SJSA1 (cell line): ENCODE data around the gene NOP9. TPM values are rescaled to one million over a fixed set of nuclear protein-coding genes. Genes with fewer than 3 reads are reported as not detected.

ENCODE experiments used
- total RNA-seq: library from RNA; depleted of rRNA; stranded (reverse); fragments of >200 nt; shearing (Covaris generic); gene quantifications from 2 replicates; pipeline ENCODE4 v1.2.3, GENCODE V29; 2014; rRNA removed

Gene NOP9
- total RNA-seq, 1 experiment from 2014 or later = 16.2 TPM

Other genes with a start within 250 kb of the NOP9 start
- not detected in 2 replicates for gene CARMIL3, start 247.8 kb upstream of the NOP9 start, total RNA-seq
- not detected in 2 replicates for gene CPNE6, start 228.3 kb upstream of the NOP9 start, total RNA-seq
- 4.8 and 5.3 TPM in 2 replicates for gene PCK2, start 205.5 kb upstream of the NOP9 start, total RNA-seq
- gene DCAF11, start 185.1 kb upstream of the NOP9 start, total RNA-seq = 43.1 and 44.0 TPM in 2 replicates
- 1.4 TPM in 1 of 2 replicates, not detected in the other for gene NRL, start 184.9 kb upstream of the NOP9 start, total RNA-seq
- gene FITM1, start 169.2 kb upstream of the NOP9 start, total RNA-seq = 1.8 TPM in 1 of 2 replicates, not detected in the other
- 168 and 199 TPM in 2 replicates for gene PSME1, start 163.7 kb upstream of the NOP9 start, total RNA-seq
- gene EMC9, start 158.3 kb upstream of the NOP9 start, total RNA-seq = 11.1 and 24.5 TPM in 2 replicates
- gene PSME2, start 153.2 kb upstream of the NOP9 start, total RNA-seq = 161 and 167 TPM in 2 replicates
- 40.3 and 135 TPM in 2 replicates for gene RNF31, start 152.4 kb upstream of the NOP9 start, total RNA-seq
- gene IRF9, start 138.6 kb upstream of the NOP9 start, total RNA-seq = 21.8 and 24.3 TPM in 2 replicates
- 0.47 and 6.8 TPM in 2 replicates for gene REC8, start 127.8 kb upstream of the NOP9 start, total RNA-seq
- gene IPO4, start 111.0 kb upstream of the NOP9 start, total RNA-seq = 25.1 and 27.6 TPM in 2 replicates
- gene TM9SF1, start 104.4 kb upstream of the NOP9 start, total RNA-seq = 60.3 and 60.5 TPM in 2 replicates
- not detected in 2 replicates for gene TSSK4, start 94.2 kb upstream of the NOP9 start, total RNA-seq
- 23.0 and 29.9 TPM in 2 replicates for gene CHMP4A, start 86.4 kb upstream of the NOP9 start, total RNA-seq
- 13.6 and 30.8 TPM in 2 replicates for gene MDP1, start 83.8 kb upstream of the NOP9 start, total RNA-seq
- 234 and 316 TPM in 2 replicates for gene NEDD8, start 67.5 kb upstream of the NOP9 start, total RNA-seq
- gene GMPR2, start 66.9 kb upstream of the NOP9 start, total RNA-seq = 46.1 and 64.8 TPM in 2 replicates
- gene TINF2, start 57.2 kb upstream of the NOP9 start, total RNA-seq = 31.1 and 53.0 TPM in 2 replicates
- 0.76 TPM in 1 of 2 replicates, not detected in the other for gene TGM1, start 36.7 kb upstream of the NOP9 start, total RNA-seq
- gene RABGGTA, start 28.3 kb upstream of the NOP9 start, total RNA-seq = 18.0 and 30.4 TPM in 2 replicates
- gene DHRS1, start 70 bp upstream of the NOP9 start, total RNA-seq = 5.4 and 20.5 TPM in 2 replicates
- gene CIDEB, start 8.1 kb downstream of the NOP9 start, total RNA-seq = not detected in 2 replicates
- gene LTB4R2, start 10.3 kb downstream of the NOP9 start, total RNA-seq = 3.1 and 10.1 TPM in 2 replicates
- gene LTB4R, start 11.7 kb downstream of the NOP9 start, total RNA-seq = 0.81 and 2.1 TPM in 2 replicates
- not detected in 2 replicates for gene ADCY4, start 35.2 kb downstream of the NOP9 start, total RNA-seq
- gene RIPK3, start 40.1 kb downstream of the NOP9 start, total RNA-seq = not detected in 2 replicates
- 14.6 and 23.6 TPM in 2 replicates for gene NFATC4, start 68.3 kb downstream of the NOP9 start, total RNA-seq
- gene NYNRIN, start 99.2 kb downstream of the NOP9 start, total RNA-seq = 0.87 and 1.2 TPM in 2 replicates
- 0.84 and 3.1 TPM in 2 replicates for gene CBLN3, start 129.8 kb downstream of the NOP9 start, total RNA-seq
- gene KHNYN, start 130.1 kb downstream of the NOP9 start, total RNA-seq = 12.5 and 25.1 TPM in 2 replicates
- gene SDR39U1, start 142.9 kb downstream of the NOP9 start, total RNA-seq = 7.9 and 8.2 TPM in 2 replicates
- gene CMA1, start 208.4 kb downstream of the NOP9 start, total RNA-seq = not detected in 2 replicates